ENCODE results near the gene PRDM16.

The PRDM16 gene

DNA sequence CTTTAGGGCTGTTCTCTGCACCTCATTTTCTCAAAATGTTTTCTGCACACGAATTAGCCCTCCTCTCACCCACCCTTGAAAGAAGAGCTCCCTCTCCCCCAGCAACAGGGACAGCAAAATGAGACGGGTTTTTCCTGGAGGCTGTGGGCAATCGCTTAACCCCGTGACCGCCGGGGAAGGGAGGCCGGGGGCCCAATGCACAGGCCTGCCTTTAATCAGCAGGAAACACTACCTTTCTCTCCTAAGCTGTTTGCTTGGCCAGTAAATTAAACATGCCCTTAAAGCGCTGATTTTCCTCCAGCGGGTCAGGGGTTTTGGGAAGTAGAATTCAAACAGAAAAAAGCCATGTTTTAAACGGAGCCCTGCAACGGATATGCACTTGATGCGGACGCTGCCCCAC, 114.4 kb downstream of the PRDM16 start:
- Histone ChIP-seq H3K4me3 (ENCODE audit: low read depth, low read length) (no peak overlapping the region), H3K27ac (no peak overlapping the region), H3K9me3 (ENCODE audit: severe bottlenecking) (peaks cover 3% of the 10 kb centered on the region), H3K36me3 (no peaks in the 10 kb centered on the region), H3K27me3 (ENCODE audit: insufficient read depth, low read depth, severe bottlenecking) (no peaks in the 10 kb centered on the region)
- DNase-seq: no peak
- TF ChIP-seq, protein P1, sequence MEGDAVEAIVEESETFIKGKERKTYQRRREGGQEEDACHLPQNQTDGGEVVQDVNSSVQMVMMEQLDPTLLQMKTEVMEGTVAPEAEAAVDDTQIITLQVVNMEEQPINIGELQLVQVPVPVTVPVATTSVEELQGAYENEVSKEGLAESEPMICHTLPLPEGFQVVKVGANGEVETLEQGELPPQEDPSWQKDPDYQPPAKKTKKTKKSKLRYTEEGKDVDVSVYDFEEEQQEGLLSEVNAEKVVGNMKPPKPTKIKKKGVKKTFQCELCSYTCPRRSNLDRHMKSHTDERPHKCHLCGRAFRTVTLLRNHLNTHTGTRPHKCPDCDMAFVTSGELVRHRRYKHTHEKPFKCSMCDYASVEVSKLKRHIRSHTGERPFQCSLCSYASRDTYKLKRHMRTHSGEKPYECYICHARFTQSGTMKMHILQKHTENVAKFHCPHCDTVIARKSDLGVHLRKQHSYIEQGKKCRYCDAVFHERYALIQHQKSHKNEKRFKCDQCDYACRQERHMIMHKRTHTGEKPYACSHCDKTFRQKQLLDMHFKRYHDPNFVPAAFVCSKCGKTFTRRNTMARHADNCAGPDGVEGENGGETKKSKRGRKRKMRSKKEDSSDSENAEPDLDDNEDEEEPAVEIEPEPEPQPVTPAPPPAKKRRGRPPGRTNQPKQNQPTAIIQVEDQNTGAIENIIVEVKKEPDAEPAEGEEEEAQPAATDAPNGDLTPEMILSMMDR (IDR thresholded peaks at IDR 0.05; ENCODE audit: low read depth, low read length): no peak

DNA sequence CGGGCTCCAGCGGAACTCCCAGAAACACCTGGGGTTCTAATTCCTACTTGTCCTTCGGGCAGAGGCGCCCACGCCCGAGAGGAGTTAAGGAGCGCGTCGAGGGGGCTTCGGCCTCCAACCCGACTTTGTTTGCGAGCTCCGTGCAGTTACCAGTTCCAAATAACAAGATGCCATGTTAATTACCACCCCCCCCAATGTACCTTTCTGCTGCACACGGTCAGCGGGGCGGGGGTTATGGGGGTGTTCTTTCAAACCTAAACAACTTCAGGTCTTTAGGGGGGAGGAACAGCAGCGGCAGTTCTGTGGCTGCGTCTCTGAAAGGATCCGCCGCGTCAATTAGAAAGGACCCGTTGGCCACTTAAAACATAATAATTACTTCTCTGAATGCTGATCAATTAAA, 114.8 kb downstream of the PRDM16 start:
- H3K4me3 ChIP-seq (ENCODE audit: low read depth, low read length): no peak overlapping the region
- no peak for DNase-seq
- no peaks in the 10 kb centered on the region for H3K27me3 ChIP-seq (ENCODE audit: insufficient read depth, low read depth, severe bottlenecking)
- TF ChIP-seq, protein P1 (IDR thresholded peaks at IDR 0.05; ENCODE audit: low read depth, low read length): no peak
- no peaks in the 10 kb centered on the region for H3K36me3 ChIP-seq
- peaks cover 3% of the 10 kb centered on the region for H3K9me3 ChIP-seq (ENCODE audit: severe bottlenecking)
- no peak overlapping the region for H3K27ac ChIP-seq

DNA sequence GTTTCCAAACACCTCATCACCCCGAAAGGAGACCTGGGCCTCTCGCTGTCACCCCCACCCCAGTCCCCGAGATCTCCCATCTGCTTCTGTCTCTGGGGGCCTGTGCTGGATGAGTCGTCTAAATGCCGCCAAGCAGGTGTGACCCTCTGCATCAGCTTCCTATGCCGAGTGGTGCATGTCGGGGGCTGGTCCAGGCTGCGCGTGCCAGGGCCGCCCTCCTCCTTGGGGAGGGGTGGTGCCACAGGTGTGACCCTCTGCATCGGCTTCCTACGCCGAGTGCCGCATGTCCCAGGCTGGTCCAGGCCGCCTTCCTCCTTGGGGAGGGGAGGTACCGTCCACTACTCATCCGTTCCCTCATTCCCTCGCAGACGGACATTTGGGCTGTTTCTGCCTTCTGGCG, 115.7 kb downstream of the PRDM16 start:
- H3K27ac ChIP-seq: no peak overlapping the region
- no peak overlapping the region for H3K4me3 ChIP-seq (ENCODE audit: low read depth, low read length)
- H3K36me3 ChIP-seq: no peaks in the 10 kb centered on the region
- H3K9me3 ChIP-seq (ENCODE audit: severe bottlenecking): peaks cover 3% of the 10 kb centered on the region
- no peak for DNase-seq
- no peaks in the 10 kb centered on the region for H3K27me3 ChIP-seq (ENCODE audit: insufficient read depth, low read depth, severe bottlenecking)
- TF ChIP-seq, protein P1 (IDR thresholded peaks at IDR 0.05; ENCODE audit: low read depth, low read length): no peak

DNA sequence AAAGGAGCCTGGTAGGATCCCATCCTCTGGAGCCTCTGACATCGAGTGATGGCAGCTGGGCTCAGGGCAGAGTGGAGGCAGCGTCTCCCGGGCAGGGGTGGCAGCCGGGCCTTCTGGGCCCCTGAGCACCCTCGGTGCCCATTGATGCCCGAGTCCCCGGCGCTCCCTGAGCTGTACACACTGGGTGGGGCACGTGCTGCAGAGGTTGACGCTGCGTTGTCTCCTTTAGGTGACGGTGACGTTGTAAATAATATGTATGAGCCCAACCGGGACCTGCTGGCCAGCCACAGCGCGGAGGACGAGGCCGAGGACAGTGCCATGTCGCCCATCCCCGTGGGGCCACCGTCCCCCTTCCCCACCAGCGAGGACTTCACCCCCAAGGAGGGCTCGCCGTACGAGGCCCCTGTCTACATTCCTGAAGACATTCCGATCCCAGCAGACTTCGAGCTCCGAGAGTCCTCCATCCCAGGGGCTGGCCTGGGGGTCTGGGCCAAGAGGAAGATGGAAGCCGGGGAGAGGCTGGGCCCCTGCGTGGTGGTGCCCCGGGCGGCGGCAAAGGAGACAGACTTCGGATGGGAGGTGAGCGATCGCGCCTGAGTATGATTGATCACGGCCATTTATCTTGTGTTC, 117.0 kb downstream of the PRDM16 start:
- Histone ChIP-seq H3K36me3 (no peaks in the 10 kb centered on the region), H3K27me3 (ENCODE audit: insufficient read depth, low read depth, severe bottlenecking) (no peaks in the 10 kb centered on the region), H3K27ac (no peak overlapping the region; the same call in 1 of the 2 replicates), H3K4me3 (ENCODE audit: low read depth, low read length) (no peak overlapping the region), H3K9me3 (ENCODE audit: severe bottlenecking) (peaks cover 3% of the 10 kb centered on the region)
- no peak for DNase-seq
- TF ChIP-seq, protein P1 (IDR thresholded peaks at IDR 0.05; ENCODE audit: low read depth, low read length): no peak

DNA sequence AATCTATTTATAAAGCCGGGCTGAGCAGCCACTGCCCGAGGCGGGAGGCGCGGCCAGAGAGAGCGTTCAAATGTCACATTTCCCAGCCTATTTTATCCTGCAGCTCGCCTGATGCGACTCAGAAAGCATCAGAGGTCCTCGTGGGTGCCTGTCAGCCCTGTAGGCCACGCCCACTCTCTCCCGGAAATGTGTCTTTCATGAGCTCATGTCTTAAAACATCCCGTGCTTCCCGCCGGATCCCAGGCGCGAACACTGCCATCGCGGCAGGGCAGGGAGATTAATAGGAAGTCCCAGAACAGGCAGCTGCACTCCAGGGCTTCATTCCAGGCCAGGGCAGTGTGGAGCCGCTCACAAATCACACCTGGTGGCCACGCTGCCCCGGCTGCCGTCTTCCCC, 117.5 kb downstream of the PRDM16 start:
- DNase-seq: peak; percentile 52
- no peaks in the 10 kb centered on the region for H3K27me3 ChIP-seq (ENCODE audit: insufficient read depth, low read depth, severe bottlenecking)
- no peaks in the 10 kb centered on the region for H3K36me3 ChIP-seq
- TF ChIP-seq, protein P1 (IDR thresholded peaks at IDR 0.05; ENCODE audit: low read depth, low read length): no peak
- peak overlapping the region; percentile 25; the same call in 1 of the 2 replicates for H3K27ac ChIP-seq
- H3K9me3 ChIP-seq (ENCODE audit: severe bottlenecking): peaks cover 6% of the 10 kb centered on the region
- no peak overlapping the region for H3K4me3 ChIP-seq (ENCODE audit: low read depth, low read length)

All from WERI-Rb-1 (cell line).